OCI-LY1 (cell line): ENCODE measurements around the gene GJC1.

Experiments used
- CTCF ChIP-seq: fragments of 200-600 bp; sonication (generic), shearing (Covaris generic); IDR thresholded peaks from 2 replicates; pipeline ENCODE4 v1.5.1; 2017; ENCODE audit warnings: mild to moderate bottlenecking, antibody characterized with exemption, low read length, moderate library complexity, mixed read lengths
- EZH2 ChIP-seq: fragments of 200-600 bp; sonication (generic), shearing (Covaris generic); IDR thresholded peaks from 2 replicates; pipeline ENCODE4 v1.8.0; 2017; ENCODE audit warnings: borderline replicate concordance, mixed run types, mild to moderate bottlenecking, antibody characterized with exemption, low read length, moderate library complexity, mixed read lengths

GRCh38 chr17:44807817-44808155 lies 22.3 kb downstream of the GJC1 start:
- no peak for TF ChIP-seq CTCF
- no peak for TF ChIP-seq EZH2
